ENCODE data around the gene SRC.
"Not testable (repeated sequence)": the region's sequence is repeated elsewhere in the genome, so short reads cannot be mapped to it uniquely, and the experiment has no call there.

Gene SRC

GRCh38 chr20:37364927-37365272, 19.0 kb downstream of the SRC start:
- no peak for DNase-seq

GRCh38 chr20:37365760-37366638, 20.1 kb downstream of the SRC start:
- no peak for DNase-seq

GRCh38 chr20:37366743-37367142, 20.8 kb downstream of the SRC start:
- no peak for DNase-seq

- DNase-seq, result no peak
These were observed 23.9 kb downstream of the SRC start for GRCh38 chr20:37369846-37370245.

GRCh38 chr20:37371845-37372244, 25.9 kb downstream of the SRC start:
- not testable (repeated sequence) for DNase-seq

- no peak for DNase-seq
These were observed 26.5 kb downstream of the SRC start for GRCh38 chr20:37372441-37372840.

- no peak for DNase-seq
These were observed 27.2 kb downstream of the SRC start for GRCh38 chr20:37373020-37373598.

GRCh38 chr20:37375227-37375626, 29.3 kb downstream of the SRC start:
- DNase-seq, result no peak

GRCh38 chr20:37376324-37376723, 30.4 kb downstream of the SRC start:
- no peak for DNase-seq

- DNase-seq, result no peak
These were observed 30.9 kb downstream of the SRC start for GRCh38 chr20:37376791-37377190.

- no peak for DNase-seq
These were observed 31.6 kb downstream of the SRC start for GRCh38 chr20:37377346-37378081.

GRCh38 chr20:37378420-37378784, 32.5 kb downstream of the SRC start:
- DNase-seq, result no peak

GRCh38 chr20:37378785-37379598, 33.1 kb downstream of the SRC start:
- DNase-seq, result no peak

GRCh38 chr20:37379967-37380828, 34.3 kb downstream of the SRC start:
- DNase-seq, result no peak

GRCh38 chr20:37380864-37381579, 35.1 kb downstream of the SRC start:
- DNase-seq, result no peak

- no peak for DNase-seq
These were observed 35.9 kb downstream of the SRC start for GRCh38 chr20:37381621-37382471.

GRCh38 chr20:37382482-37383120, 36.7 kb downstream of the SRC start:
- DNase-seq, result no peak

- no peak for DNase-seq
These were observed 37.5 kb downstream of the SRC start for GRCh38 chr20:37383229-37383989.

- DNase-seq, result no peak
These were observed 38.8 kb downstream of the SRC start for GRCh38 chr20:37384683-37385174.
